Activated T-helper 2 cell treated with anti-CD3 and anti-CD28 coated beads, Interferon-gamma antibody, Interleukin-2, Interleukin-4, amounts not matched to agents 10 μg/mL and 5 μg/mL and 100 μg/mL, durations not matched to agents 14 hours and 24 hours and 36 hours (primary cell): ENCODE measurements around the gene EDN1. TPM values are rescaled to one million over a fixed set of nuclear protein-coding genes. Genes with fewer than 3 reads are reported as not detected.
A peak's percentile ranks its signal among the peaks of the same experiment; 100 is the strongest.

Experiments used
- DNase-seq: peaks from one replicate; pipeline ENCODE4 v3.0.0; 2021; ENCODE audit warnings: low spot score
- H3K27ac Mint-ChIP-seq: one replicate; pipeline ENCODE4 v1.8.0; 2021; ENCODE audit warnings: mixed read lengths
- H3K27me3 Mint-ChIP-seq: one replicate; pipeline ENCODE4 v1.8.0; 2021; ENCODE audit warnings: low read depth, mixed read lengths
- H3K36me3 Mint-ChIP-seq: one replicate; pipeline ENCODE4 v1.8.0; 2021; ENCODE audit warnings: low read depth, mixed read lengths
- H3K4me1 Mint-ChIP-seq: one replicate; pipeline ENCODE4 v1.8.0; 2021; ENCODE audit warnings: low read depth, mixed read lengths
- H3K4me3 Mint-ChIP-seq: one replicate; pipeline ENCODE4 v1.8.0; 2021; ENCODE audit warnings: low read depth, mild to moderate bottlenecking, moderate library complexity, mixed read lengths
- H3K9me3 Mint-ChIP-seq: one replicate; pipeline ENCODE4 v1.8.0; 2021; ENCODE audit warnings: mixed read lengths
- intact Hi-C: fragments of 100-400 bp; cut with micrococcal nuclease; formaldehyde crosslinking; loops from one replicate; pipeline ENCODE4 v1.15.1; 2023
- total RNA-seq: library from RNA; stranded (reverse); gene quantifications from 2 replicates; pipeline ENCODE4 v1.2.3, GENCODE V29; 2022

EDN1 gene
- total RNA-seq, 1 donor from 2014 or later = 0.09 TPM

DNA sequence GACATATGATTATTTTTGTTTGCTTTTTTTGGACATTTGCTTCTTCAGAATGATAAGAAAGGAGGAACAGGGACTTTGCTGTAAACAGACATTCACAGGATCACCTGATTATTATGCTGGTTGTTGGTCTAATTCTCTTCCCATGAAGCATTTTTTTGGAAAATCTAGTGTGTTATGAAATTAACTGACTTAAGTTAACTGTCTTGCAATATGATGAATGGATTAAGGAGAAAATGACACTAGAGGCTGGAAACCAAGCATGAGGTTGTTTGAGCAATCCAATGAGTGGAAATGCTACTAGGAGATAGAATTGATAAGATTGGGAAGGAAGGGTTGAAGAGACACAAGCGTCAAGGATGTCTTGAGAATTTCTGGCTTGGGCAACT lies 13.2 kb upstream of the EDN1 start:
- DNase-seq = no peak
- Mint-ChIP-seq H3K4me3 (no peak overlapping the region), H3K9me3 (peaks cover 3% of the 10 kb centered on the region), H3K36me3 (no peaks in the 10 kb centered on the region), H3K4me1 (peaks cover 12% of the 10 kb centered on the region), H3K27me3 (peaks cover 16% of the 10 kb centered on the region), H3K27ac (no peak overlapping the region)
- intact Hi-C loops = loop anchor here (10.0 kb wide), 1 partner anchor 362 kb away; no protein-coding TSS in a partner anchor

- H3K9me3 Mint-ChIP-seq = no peaks in the 10 kb centered on the region
- DNase-seq = no peak
- H3K4me1 Mint-ChIP-seq = peaks cover 12% of the 10 kb centered on the region
- no peaks in the 10 kb centered on the region for H3K36me3 Mint-ChIP-seq
- no peak overlapping the region for H3K27ac Mint-ChIP-seq
- intact Hi-C loops = loop anchor here (10.0 kb wide), 1 partner anchor 363 kb away; no protein-coding TSS in a partner anchor
- no peak overlapping the region for H3K4me3 Mint-ChIP-seq
- peaks cover 21% of the 10 kb centered on the region for H3K27me3 Mint-ChIP-seq
These were observed 12.8 kb upstream of the EDN1 start for GRCh38 chr6:12277386-12277785.

GRCh38 chr6:12278915-12279314 lies 11.2 kb upstream of the EDN1 start:
- H3K27ac Mint-ChIP-seq = no peak overlapping the region
- intact Hi-C loops = loop anchor here (10.0 kb wide), 1 partner anchor 364 kb away; no protein-coding TSS in a partner anchor
- H3K4me3 Mint-ChIP-seq = no peak overlapping the region
- H3K9me3 Mint-ChIP-seq = no peaks in the 10 kb centered on the region
- H3K4me1 Mint-ChIP-seq = peaks cover 12% of the 10 kb centered on the region
- no peak for DNase-seq
- H3K27me3 Mint-ChIP-seq = peaks cover 29% of the 10 kb centered on the region
- H3K36me3 Mint-ChIP-seq = no peaks in the 10 kb centered on the region

DNA sequence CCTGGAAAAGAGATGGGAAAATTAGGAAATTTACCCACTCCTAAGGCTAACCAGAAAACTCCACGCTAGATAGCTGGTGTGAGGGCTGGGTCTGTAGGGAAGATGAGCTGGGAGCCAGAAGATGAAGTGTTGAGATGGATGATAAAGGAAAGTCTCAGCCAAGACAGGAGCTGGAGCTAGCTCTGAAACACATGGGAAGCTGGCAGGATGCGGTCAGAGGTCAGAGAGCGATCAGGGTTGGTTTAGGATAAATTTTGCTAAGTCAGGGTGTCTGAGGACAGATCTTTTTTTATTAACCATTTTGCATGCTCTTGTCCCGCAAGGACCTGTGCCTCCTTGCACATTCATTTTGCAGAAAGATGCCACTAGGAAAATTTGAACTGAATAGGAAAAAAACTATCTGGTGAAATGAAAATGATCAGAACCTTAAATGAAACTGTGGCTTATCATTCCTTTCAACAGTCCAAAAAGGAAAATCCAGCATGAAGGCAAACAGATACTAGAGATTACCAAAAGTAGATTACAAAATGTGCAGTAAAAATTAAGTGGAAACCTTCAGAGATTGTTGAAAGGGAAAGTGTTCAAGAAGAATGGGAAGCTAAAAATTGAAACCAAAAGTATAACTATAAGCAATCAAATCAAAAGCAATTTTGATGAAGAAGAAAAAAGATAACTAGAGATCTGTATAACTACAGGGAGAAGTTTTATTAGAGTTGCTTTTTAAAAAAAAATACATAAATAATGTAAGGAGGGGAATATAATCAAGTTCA lies 10.7 kb upstream of the EDN1 start:
- H3K4me3 Mint-ChIP-seq = no peak overlapping the region
- H3K4me1 Mint-ChIP-seq = peaks cover 12% of the 10 kb centered on the region
- no peaks in the 10 kb centered on the region for H3K9me3 Mint-ChIP-seq
- H3K27me3 Mint-ChIP-seq = peaks cover 31% of the 10 kb centered on the region
- intact Hi-C loops = loop anchor here (10.0 kb wide), 1 partner anchor 365 kb away; no protein-coding TSS in a partner anchor
- no peaks in the 10 kb centered on the region for H3K36me3 Mint-ChIP-seq
- no peak overlapping the region for H3K27ac Mint-ChIP-seq
- DNase-seq = no peak

DNA sequence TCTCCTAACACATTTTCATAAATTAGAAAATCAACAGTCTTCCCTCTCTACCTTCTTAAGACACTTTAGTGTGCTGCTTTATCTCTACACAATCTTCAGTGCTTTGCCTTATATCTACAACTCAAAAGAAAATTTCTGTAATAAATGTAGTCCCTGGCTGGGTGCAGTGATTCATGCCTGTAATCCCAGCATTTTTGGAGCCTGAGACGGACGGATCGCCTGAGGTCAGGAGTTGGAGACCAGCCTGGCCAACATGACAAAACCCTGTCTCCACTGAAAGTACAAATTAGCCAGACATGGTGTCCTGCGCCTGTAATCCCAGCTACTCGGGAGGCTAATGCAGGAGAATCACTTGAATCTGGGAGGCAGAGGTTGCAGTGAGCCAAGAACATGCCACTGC lies 9.7 kb upstream of the EDN1 start:
- no peak overlapping the region for H3K4me3 Mint-ChIP-seq
- DNase-seq = no peak
- peaks cover 9% of the 10 kb centered on the region for H3K4me1 Mint-ChIP-seq
- H3K27ac Mint-ChIP-seq = no peak overlapping the region
- H3K36me3 Mint-ChIP-seq = no peaks in the 10 kb centered on the region
- no peaks in the 10 kb centered on the region for H3K9me3 Mint-ChIP-seq
- H3K27me3 Mint-ChIP-seq = peaks cover 33% of the 10 kb centered on the region
- intact Hi-C loops = no loop called here

GRCh38 chr6:12280902-12281301 lies 9.3 kb upstream of the EDN1 start:
- Mint-ChIP-seq H3K36me3 (no peaks in the 10 kb centered on the region), H3K4me1 (peaks cover 9% of the 10 kb centered on the region), H3K9me3 (no peaks in the 10 kb centered on the region), H3K4me3 (no peak overlapping the region), H3K27me3 (peaks cover 33% of the 10 kb centered on the region), H3K27ac (no peak overlapping the region)
- intact Hi-C loops = no loop called here
- DNase-seq = no peak

GRCh38 chr6:12283904-12284303 lies 6.3 kb upstream of the EDN1 start:
- Mint-ChIP-seq H3K9me3 (no peaks in the 10 kb centered on the region), H3K4me1 (peaks cover 12% of the 10 kb centered on the region), H3K27me3 (peaks cover 36% of the 10 kb centered on the region), H3K27ac (no peak overlapping the region), H3K36me3 (no peaks in the 10 kb centered on the region), H3K4me3 (no peak overlapping the region)
- intact Hi-C loops = no loop called here
- DNase-seq = no peak

DNA sequence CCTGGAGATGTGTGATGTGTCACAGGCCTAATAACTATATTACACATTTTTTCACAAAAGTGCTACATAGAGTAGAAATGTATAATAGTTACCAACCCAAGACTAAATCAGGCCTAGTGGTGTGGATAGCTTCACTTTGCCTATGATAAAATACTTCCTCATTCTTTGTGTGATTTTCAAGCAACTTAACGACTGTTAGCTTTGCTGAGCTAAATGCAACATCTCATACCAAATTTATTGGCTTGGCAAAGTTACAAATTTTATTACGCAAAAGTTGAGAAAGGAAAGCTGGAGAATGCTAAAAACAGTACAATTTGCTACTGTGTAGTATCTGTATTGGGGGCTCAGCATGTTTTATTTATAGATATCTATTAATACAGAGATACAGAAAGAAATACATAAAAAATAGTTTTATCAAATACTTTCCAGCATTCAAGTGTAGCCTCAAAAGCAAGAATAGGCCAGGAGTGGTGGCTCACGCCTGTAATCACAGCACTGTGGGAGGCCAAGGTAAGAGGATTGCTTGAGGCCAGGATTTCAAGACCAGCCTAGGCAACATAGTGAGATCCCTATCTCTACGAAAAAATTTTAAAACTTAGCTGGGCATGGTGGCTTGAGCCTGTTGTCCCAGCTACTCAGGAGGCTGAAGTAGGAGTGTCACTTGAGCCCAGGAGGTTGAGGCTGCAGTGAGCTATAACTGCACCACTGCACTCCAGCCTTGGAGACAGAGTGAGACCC lies 3.6 kb upstream of the EDN1 start:
- H3K4me3 Mint-ChIP-seq = no peak overlapping the region
- peaks cover 47% of the 10 kb centered on the region for H3K27me3 Mint-ChIP-seq
- no peak overlapping the region for H3K27ac Mint-ChIP-seq
- peaks cover 19% of the 10 kb centered on the region for H3K4me1 Mint-ChIP-seq
- intact Hi-C loops = loop anchor here (5.0 kb wide), 1 partner anchor 44 kb away; no protein-coding TSS in a partner anchor
- no peaks in the 10 kb centered on the region for H3K9me3 Mint-ChIP-seq
- H3K36me3 Mint-ChIP-seq = no peaks in the 10 kb centered on the region
- no peak for DNase-seq

DNA sequence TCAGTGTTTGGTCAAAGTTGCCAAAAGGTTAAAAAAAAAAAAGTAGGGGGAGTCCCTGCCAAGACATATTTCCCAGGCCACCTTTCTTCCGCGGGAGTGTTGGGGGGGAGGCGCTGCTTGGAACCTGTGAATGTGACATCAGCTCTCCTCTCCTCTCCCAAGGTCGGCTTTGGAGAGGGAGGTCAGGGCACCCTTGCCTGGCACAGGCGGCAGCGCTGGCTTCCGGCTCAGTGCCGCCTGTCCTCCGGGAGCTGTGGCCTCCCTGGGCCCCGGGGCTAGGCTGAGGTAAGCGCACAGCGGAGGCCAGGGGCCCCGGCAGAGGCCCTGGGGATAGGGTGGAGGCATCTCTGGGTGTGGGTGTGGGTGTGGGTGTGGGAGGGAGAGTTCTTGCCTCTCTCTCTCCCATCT lies 1.9 kb upstream of the EDN1 start:
- peaks cover 21% of the 10 kb centered on the region for H3K4me1 Mint-ChIP-seq
- peaks cover 54% of the 10 kb centered on the region for H3K27me3 Mint-ChIP-seq
- DNase-seq = no peak
- H3K36me3 Mint-ChIP-seq = no peaks in the 10 kb centered on the region
- intact Hi-C loops = loop anchor here (2.0 to 5.0 kb wide), 2 partner anchors 46 to 703 kb away; no protein-coding TSS in a partner anchor
- H3K27ac Mint-ChIP-seq = no peak overlapping the region
- H3K9me3 Mint-ChIP-seq = no peaks in the 10 kb centered on the region
- H3K4me3 Mint-ChIP-seq = no peak overlapping the region

DNA sequence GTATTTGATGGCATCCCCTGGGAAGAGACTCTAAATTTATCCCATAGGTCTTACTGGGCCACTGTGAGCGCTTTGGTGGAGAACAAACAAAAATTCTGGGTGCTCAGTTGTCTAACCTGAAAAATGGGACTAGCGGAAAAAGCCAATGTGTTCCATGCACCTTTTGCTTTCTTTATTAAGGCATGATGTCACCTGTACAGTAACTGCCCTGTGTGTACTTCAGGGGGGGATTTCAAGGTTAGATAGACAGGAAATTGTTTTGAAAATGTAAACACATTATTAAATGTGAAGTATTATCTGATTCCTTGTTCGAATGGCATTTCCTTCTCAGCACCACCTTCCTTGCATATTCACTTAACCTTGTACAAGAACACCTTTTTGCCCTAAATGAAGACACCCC lies 1.2 kb upstream of the EDN1 start:
- intact Hi-C loops = loop anchor here (1.0 to 5.0 kb wide), 4 partner anchors 47 to 704 kb away; no protein-coding TSS in a partner anchor
- no peak overlapping the region for H3K27ac Mint-ChIP-seq
- H3K4me1 Mint-ChIP-seq = peaks cover 21% of the 10 kb centered on the region
- H3K9me3 Mint-ChIP-seq = no peaks in the 10 kb centered on the region
- no peaks in the 10 kb centered on the region for H3K36me3 Mint-ChIP-seq
- peaks cover 54% of the 10 kb centered on the region for H3K27me3 Mint-ChIP-seq
- no peak for DNase-seq
- peak overlapping the region; percentile 79 for H3K4me3 Mint-ChIP-seq

- no peaks in the 10 kb centered on the region for H3K36me3 Mint-ChIP-seq
- intact Hi-C loops = loop anchor here (1.0 to 5.0 kb wide), 4 partner anchors 47 to 705 kb away; no protein-coding TSS in a partner anchor
- peaks cover 56% of the 10 kb centered on the region for H3K27me3 Mint-ChIP-seq
- no peak overlapping the region for H3K27ac Mint-ChIP-seq
- peak; percentile 26 for DNase-seq
- peaks cover 21% of the 10 kb centered on the region for H3K4me1 Mint-ChIP-seq
- no peaks in the 10 kb centered on the region for H3K9me3 Mint-ChIP-seq
- H3K4me3 Mint-ChIP-seq = peak overlapping the region; percentile 79
These were observed 719 bp upstream of the EDN1 start for GRCh38 chr6:12289365-12289919.

GRCh38 chr6:12291071-12291838 lies 1.1 kb downstream of the EDN1 start:
- intact Hi-C loops = loop anchor here (5.0 kb wide), 1 partner anchor 316 kb away; no protein-coding TSS in a partner anchor
- H3K9me3 Mint-ChIP-seq = no peaks in the 10 kb centered on the region
- peaks cover 21% of the 10 kb centered on the region for H3K4me1 Mint-ChIP-seq
- no peaks in the 10 kb centered on the region for H3K36me3 Mint-ChIP-seq
- H3K27ac Mint-ChIP-seq = no peak overlapping the region
- no peak overlapping the region for H3K4me3 Mint-ChIP-seq
- DNase-seq = no peak
- H3K27me3 Mint-ChIP-seq = peaks cover 54% of the 10 kb centered on the region
